ENCODE measurements around the gene CSNK1D.
A peak's percentile ranks its signal among the peaks of the same experiment; 100 is the strongest.

DNA sequence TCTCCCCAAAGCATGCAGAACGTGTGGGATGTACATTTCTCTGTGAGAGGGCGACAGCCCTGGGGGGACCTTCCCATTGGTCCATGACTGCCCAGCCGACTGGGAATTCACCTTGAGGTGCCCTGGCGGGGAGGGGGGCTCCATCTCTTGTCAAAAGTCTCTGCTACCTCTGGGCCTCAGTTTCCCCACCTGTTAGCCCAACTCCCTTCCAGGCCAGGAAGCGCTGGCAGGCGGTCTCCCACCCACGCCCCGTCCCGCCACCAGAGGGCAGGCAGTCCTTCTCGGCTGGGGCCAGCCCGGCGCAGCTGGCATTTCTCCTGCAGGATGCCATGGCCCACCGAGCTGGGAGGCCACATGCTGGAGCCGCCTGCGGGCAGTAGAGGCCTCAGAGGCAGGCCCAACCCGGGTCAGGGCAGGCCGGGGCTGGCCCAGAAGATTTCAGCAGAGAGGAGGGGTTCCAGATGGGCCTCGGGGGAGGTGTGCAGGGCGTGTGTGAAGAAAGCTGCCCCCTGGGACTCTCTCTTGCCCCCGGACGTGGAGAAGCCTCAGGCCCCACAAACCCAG lies 27.3 kb upstream of the CSNK1D start:
- TF ChIP-seq POLR2A (IDR thresholded peaks at IDR 0.05) (no peak), EP300 (IDR thresholded peaks at IDR 0.05) (no peak)
- TF ChIP-seq, protein P1, sequence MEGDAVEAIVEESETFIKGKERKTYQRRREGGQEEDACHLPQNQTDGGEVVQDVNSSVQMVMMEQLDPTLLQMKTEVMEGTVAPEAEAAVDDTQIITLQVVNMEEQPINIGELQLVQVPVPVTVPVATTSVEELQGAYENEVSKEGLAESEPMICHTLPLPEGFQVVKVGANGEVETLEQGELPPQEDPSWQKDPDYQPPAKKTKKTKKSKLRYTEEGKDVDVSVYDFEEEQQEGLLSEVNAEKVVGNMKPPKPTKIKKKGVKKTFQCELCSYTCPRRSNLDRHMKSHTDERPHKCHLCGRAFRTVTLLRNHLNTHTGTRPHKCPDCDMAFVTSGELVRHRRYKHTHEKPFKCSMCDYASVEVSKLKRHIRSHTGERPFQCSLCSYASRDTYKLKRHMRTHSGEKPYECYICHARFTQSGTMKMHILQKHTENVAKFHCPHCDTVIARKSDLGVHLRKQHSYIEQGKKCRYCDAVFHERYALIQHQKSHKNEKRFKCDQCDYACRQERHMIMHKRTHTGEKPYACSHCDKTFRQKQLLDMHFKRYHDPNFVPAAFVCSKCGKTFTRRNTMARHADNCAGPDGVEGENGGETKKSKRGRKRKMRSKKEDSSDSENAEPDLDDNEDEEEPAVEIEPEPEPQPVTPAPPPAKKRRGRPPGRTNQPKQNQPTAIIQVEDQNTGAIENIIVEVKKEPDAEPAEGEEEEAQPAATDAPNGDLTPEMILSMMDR (IDR thresholded peaks at IDR 0.05): peak in 1 of 3 donors; percentile 48

Data from ovary (tissue), 3 donors.